Measurements from ENCODE around the gene PLXNA4. TPM values are rescaled to one million over a fixed set of nuclear protein-coding genes. Genes with fewer than 3 reads are reported as not detected.

Gene PLXNA4
- total RNA-seq, 1 donor from 2014 or later = 3.5 TPM

GRCh38 chr7:132516042-132516840 lies 60.0 kb downstream of the PLXNA4 start:
- no peak for DNase-seq (ENCODE audit: low spot score)
- no peak overlapping the region for H3K27ac Mint-ChIP-seq (ENCODE audit: unreplicated experiment)
- no peaks in the 10 kb centered on the region for H3K36me3 Mint-ChIP-seq (ENCODE audit: low read depth, unreplicated experiment)
- H3K4me1 Mint-ChIP-seq (ENCODE audit: unreplicated experiment) = no peaks in the 10 kb centered on the region
- H3K9me3 Mint-ChIP-seq (ENCODE audit: unreplicated experiment) = no peaks in the 10 kb centered on the region
- no peak for TF ChIP-seq CTCF (IDR thresholded peaks at IDR 0.05; ENCODE audit: unreplicated experiment)
- H3K4me3 Mint-ChIP-seq (ENCODE audit: unreplicated experiment) = no peak overlapping the region
- H3K27me3 Mint-ChIP-seq (ENCODE audit: unreplicated experiment) = peaks cover 4% of the 10 kb centered on the region

GRCh38 chr7:132515181-132515580 lies 61.1 kb downstream of the PLXNA4 start:
- TF ChIP-seq CTCF (IDR thresholded peaks at IDR 0.05; ENCODE audit: unreplicated experiment) = no peak
- Mint-ChIP-seq H3K4me3 (ENCODE audit: unreplicated experiment) (no peak overlapping the region), H3K4me1 (ENCODE audit: unreplicated experiment) (no peaks in the 10 kb centered on the region), H3K36me3 (ENCODE audit: low read depth, unreplicated experiment) (no peaks in the 10 kb centered on the region), H3K27ac (ENCODE audit: unreplicated experiment) (no peak overlapping the region), H3K27me3 (ENCODE audit: unreplicated experiment) (peaks cover 4% of the 10 kb centered on the region), H3K9me3 (ENCODE audit: unreplicated experiment) (no peaks in the 10 kb centered on the region)
- DNase-seq (ENCODE audit: low spot score) = no peak

- DNase-seq (ENCODE audit: low spot score) = no peak
- Mint-ChIP-seq H3K4me1 (ENCODE audit: unreplicated experiment) (peaks cover 6% of the 10 kb centered on the region), H3K9me3 (ENCODE audit: unreplicated experiment) (no peaks in the 10 kb centered on the region), H3K36me3 (ENCODE audit: low read depth, unreplicated experiment) (no peaks in the 10 kb centered on the region), H3K27ac (ENCODE audit: unreplicated experiment) (no peak overlapping the region), H3K4me3 (ENCODE audit: unreplicated experiment) (no peak overlapping the region), H3K27me3 (ENCODE audit: unreplicated experiment) (peaks cover 4% of the 10 kb centered on the region)
- no peak for TF ChIP-seq CTCF (IDR thresholded peaks at IDR 0.05; ENCODE audit: unreplicated experiment)
These were observed 61.8 kb downstream of the PLXNA4 start for GRCh38 chr7:132514430-132514829.

GRCh38 chr7:132511921-132512320 lies 64.3 kb downstream of the PLXNA4 start:
- Mint-ChIP-seq H3K4me3 (ENCODE audit: unreplicated experiment) (no peak overlapping the region), H3K27ac (ENCODE audit: unreplicated experiment) (no peak overlapping the region), H3K27me3 (ENCODE audit: unreplicated experiment) (peaks cover 5% of the 10 kb centered on the region), H3K36me3 (ENCODE audit: low read depth, unreplicated experiment) (no peaks in the 10 kb centered on the region), H3K4me1 (ENCODE audit: unreplicated experiment) (peaks cover 6% of the 10 kb centered on the region), H3K9me3 (ENCODE audit: unreplicated experiment) (no peaks in the 10 kb centered on the region)
- no peak for DNase-seq (ENCODE audit: low spot score)
- TF ChIP-seq CTCF (IDR thresholded peaks at IDR 0.05; ENCODE audit: unreplicated experiment) = no peak

GRCh38 chr7:132511387-132511786 lies 64.9 kb downstream of the PLXNA4 start:
- no peaks in the 10 kb centered on the region for H3K9me3 Mint-ChIP-seq (ENCODE audit: unreplicated experiment)
- H3K4me3 Mint-ChIP-seq (ENCODE audit: unreplicated experiment) = no peak overlapping the region
- DNase-seq (ENCODE audit: low spot score) = no peak

More at GRCh38 chr7:132511387-132511786, 64.9 kb downstream of the PLXNA4 start:
- Mint-ChIP-seq H3K4me1 (ENCODE audit: unreplicated experiment) (peaks cover 6% of the 10 kb centered on the region), H3K27ac (ENCODE audit: unreplicated experiment) (no peak overlapping the region), H3K36me3 (ENCODE audit: low read depth, unreplicated experiment) (no peaks in the 10 kb centered on the region), H3K27me3 (ENCODE audit: unreplicated experiment) (peaks cover 3% of the 10 kb centered on the region)
- TF ChIP-seq CTCF (IDR thresholded peaks at IDR 0.05; ENCODE audit: unreplicated experiment) = no peak

All from endothelial cell (in vitro differentiated cells).